Neural progenitor cell (in vitro differentiated cells): ENCODE results near the gene AIDA.

ENCODE experiments used
- CTCF ChIP-seq: fragments of 200-600 bp; sonication (generic); IDR thresholded peaks from 2 replicates; pipeline ENCODE4 v1.5.1; 2017; ENCODE audit warnings: antibody characterized with exemption, mild to moderate bottlenecking
- EZH2phosphoT487 ChIP-seq: fragments of 200-600 bp; sonication (generic); IDR thresholded peaks from 2 replicates; pipeline ENCODE4 v1.6.1; 2017; ENCODE audit warnings: antibody characterized with exemption

GRCh38 chr1:222706815-222707214, 5.5 kb downstream of the AIDA start:
- TF ChIP-seq EZH2phosphoT487 (no peak), CTCF (no peak)
